ENCODE measurements around the gene CYGB.

Gene CYGB

DNA sequence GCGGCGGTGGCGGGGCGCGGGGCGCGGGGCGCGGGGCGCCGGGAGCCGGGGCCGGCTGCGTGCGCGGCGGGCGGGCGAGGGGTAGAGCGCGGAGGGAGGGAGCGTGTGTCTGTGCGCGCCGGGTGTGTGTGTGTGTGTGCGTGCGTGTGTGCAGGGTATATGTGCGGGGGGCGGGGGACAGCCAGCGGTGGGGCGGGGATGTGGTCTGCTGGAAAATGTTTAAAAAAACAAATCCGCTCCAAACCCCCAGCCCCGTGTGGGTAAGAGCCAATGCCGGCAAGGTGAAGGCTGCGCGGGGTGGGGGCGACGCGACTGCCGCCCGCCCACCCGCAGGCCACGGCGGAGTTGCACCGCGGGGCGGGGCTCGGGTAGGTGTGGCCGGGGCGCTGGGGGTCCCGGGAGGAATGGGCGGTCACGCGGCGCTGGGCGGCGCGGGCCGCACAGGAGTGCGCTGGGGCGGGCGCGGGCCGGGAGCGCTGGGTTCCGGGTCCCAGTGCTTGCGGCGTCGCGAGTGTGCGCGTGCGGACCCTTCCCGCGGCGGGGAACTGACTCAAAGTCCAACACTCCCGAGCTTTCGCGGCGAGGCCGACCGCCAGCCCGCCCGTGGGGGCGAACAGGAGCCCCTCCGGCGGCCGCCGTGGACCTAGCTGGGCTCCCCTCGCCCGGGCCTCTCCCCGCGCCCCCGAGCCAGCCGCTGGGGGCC is at the start of gene CYGB:
Gene CYGB (minus strand): TSS at position 132 of the 703 bp plus-strand sequence. CDS start 167 bp downstream, outside the sequence.
- no peak for DNase-seq

DNA sequence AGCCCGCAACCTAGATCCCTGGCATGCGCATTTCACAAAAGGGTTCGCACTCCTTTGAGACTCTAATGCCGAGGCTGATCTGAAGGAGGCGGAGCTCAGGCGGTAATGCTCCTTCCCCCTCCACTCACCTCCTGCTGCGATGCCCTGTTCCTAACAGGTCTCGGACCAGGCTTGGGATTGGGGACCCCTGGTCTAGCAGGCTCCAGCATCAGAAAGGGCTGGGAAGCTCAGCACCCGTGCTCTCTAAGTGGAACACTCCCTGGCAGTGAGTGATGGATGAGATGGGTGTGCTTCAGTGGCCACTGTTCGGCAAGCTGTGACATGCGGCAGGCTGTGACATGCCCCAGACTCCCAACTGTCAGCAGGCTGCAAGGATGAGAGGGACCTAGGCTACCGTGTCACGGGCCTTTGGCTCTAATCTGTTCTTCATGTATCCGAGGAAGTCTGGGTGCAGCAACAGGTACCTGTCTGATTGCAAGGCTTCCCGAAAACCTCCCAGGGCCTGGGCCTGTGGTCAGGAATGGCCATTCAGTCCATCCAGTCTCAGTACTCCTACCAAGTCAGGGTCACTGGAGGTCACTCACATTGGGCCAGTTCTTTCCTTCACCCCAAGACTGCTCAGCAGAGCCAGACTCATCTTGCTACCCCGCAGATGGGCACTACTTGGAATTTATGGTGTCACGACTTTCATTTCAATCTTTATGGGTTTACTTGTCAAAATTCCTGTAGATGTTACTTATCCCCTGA is 49.4 kb upstream of the CYGB start:
- no peak for DNase-seq

DNA sequence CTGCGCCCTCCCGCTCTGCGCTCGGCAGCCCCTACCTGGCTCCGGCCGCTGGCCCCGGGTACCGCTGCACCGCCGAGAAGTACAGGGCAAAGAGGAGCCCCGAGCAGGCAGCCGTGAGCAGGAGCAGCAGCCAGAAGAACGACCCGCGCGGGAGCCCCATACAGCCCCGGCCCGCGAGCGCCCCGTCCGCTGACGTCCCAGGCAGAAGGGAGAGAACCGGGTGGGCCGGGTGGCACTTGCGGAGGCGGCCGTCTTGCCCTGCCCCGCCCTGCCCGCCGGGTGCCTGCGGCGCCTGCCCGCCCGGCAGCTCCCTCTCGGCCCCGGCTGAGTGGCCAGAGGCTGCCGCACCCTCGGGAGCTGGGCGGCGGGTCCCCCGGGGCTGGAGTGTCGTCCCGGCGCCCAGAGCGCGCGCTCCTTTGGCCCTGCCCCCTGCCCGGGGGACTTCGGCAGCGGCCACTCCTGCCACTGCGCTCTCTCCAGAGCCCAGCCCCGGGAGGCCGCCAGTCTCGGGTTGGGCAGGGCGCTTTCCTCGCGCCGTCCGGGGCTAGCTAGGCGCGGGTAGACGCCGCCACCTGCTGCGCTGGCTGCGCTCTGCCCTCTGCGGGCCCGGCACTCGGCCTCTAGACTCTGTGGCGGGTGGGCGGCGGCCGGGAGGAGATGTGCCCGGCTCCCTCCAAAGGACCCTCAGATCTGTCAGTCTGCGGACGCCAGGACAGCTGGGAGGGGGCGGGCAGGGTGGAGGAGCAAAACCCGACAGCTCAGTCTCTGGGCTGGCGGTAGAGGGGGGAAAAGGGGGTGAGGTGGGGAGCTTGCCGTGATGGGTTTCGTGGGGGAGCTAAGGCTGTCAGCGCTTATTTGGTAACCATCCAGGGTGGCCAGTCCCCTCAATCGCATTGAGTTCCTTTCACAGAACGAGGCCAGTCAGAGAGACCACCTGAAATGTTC is 48.4 kb upstream of the CYGB start, which contains the start of gene ST6GALNAC2:
Gene ST6GALNAC2 (minus strand): TSS at position 212 of the 945 bp plus-strand sequence. CDS start 52 bp downstream, at position 160.
- DNase-seq: peak; percentile 71

DNA sequence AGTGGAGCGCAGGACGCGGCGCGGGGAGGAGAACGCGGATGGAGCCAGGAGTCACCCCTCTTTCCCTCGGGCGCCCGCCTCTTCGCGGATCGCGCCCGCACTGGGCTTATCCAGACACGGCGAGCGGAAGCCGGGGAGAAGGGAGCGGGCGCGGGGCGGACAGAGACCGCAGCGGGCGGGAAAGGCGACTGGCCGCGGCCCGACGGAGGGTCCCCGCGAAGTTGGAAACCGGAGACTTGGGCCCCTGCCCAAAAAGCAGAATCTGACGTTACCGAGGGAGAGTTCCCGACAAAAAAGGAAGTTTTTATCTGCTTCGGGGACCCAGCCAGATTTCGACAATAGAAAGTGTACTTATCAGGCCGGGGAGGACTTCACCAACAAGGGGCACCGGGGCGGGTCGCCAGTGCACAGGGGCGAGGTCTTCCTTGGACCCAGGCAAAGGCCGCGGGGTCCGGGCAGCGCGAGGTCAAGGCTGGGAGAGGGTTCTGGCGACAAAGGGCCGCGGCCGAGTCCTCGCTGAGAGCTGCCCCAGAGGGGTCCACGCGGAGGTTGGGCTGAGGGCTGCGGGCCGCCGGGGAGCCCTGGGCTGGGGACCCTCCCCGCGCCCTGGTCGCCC is 47.6 kb upstream of the CYGB start:
- peak; percentile 63 for DNase-seq

DNA sequence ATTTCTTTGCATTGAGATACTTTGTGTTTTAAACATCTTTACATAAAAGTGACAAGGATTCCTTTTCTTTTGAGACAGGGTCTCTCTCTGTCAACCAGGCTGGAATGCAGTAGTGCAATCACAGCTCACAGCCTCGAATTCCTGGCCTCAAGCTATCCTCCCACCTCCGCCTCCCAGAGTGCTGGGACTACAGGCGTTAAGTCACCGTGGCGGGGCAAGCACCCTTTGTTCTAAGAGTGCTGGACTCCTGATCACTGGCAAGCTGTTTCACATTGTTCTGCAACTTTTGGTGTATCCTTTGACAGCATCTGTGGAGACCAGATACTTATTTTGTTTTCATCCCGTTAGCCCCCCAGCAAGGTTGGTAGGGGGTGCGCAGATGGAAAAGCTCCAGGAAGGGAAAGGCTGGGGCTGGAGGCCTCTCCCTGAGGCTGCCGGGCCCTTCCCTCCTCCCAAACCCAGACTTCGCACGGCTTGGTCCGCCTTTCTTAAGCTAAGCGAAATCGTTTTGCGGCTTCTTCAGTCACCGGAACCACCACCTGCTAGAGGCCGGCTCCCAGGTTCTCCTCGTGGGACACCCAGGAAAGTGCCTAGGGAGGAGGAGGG is 47.0 kb upstream of the CYGB start:
- no peak for DNase-seq

DNA sequence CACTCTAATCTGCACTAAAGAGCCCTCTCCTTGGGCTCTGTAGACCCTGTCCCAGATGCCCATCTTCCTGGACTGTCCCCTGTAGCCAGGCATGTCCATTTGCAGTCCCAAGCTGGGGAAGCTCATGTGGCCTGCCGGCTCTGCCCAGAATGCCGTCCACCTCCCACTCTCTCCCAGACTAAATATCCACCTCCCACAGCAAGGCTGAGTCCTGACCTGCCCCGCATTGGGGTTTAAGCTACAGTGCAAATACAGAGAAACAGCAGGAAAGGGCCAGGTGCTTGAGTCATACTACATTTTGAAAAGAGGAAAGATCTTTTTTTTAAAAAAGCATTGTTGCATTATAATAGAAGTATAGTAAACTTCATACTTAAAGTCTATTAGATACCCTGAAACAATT is 45.2 kb upstream of the CYGB start:
- no peak for DNase-seq

DNA sequence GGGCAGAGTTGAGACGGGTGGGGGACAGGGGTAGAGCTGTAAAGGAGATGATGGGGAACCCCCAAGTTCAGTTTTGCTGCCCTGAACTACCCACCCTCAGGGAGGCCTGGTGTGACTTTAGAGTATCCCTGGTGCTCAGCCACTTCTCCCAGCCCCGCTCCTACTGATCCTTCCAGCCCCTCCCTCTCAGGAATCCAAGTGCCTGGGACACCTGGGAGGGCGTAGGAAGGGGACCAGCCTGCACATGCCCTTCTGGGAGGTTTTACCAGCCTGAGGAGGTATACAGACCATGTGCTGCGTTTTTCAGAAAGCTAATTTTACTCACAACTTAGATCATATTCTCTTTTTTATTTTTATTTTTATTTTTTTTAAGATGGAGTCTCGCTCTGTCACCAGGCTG is 44.0 kb upstream of the CYGB start:
- no peak for DNase-seq

DNA sequence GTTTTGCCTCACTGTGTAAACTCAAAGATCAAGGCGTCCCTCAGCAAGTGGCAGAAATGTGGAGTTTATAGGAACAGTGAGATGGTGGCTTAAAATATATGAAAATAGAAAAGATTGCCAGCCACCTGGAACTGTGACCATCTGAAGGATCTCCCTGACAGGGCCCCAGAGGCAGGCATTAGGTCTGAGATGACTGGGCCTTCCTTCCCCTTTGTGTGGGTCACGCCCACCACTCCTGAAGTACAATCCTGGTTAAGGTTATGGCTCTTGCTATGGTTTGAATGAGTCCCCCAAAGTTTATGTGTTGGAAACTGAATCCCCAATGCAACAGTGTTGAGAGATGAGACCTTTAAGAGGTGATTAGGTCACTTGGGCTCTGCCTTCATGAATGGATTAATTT is 41.8 kb upstream of the CYGB start:
- no peak for DNase-seq

DNA sequence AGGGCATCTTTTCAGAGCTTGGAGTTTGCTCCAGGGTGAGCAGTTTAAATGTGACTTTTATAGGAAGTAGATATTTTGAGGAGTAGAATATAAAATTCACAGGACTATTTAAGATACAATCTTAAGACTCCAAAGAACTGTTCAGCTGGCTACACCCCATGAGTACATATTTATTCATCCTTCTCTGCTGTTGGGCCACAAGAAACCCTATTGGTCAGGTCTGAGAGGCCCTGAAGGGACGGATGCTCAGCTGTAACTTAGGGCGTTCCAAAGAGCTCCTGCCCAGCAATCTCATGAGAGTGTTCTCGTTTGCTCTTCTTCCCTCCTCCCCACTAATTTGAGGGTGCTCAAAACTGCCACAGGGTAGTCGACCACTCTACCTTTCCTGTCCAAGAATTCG is 40.9 kb upstream of the CYGB start:
- no peak for DNase-seq

DNA sequence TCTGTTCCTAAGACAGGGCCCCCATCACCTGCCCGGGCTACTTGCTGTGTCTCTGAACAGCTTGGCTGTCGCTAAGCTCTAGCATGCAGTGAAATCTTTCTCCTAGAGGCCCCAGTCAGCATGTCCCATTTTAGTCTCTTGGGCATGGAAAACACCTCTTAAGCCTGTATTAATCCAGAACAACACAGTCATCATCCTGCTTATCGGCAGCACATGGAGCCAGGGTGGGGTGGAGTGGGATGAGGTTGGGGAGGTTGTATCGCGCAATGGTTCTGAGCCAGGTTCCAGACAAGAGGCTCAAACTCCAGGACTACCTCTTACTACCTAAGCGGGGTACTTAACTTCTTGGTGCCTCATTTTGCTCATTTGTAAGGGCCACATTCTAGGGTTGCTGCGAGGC is 40.4 kb upstream of the CYGB start:
- DNase-seq: no peak

DNA sequence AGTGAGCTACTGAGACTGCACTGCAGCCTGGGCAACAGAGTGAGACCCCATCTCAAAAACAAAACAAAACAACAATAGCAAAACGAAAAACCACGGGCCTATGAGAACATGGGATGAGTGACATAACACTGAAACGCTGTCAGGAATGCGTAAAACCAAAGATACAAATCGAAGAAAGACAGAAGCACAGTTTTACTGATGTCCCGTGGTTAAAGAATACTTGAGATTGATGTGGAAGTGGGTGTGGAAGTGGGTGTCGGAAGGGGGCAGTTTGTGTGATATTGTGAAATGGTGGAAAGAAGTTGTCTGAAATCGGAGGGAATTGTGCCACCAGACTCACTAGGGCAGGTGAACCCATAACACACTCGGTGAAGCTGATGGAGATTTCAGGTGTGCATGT is 38.7 kb upstream of the CYGB start:
- no peak for DNase-seq

DNA sequence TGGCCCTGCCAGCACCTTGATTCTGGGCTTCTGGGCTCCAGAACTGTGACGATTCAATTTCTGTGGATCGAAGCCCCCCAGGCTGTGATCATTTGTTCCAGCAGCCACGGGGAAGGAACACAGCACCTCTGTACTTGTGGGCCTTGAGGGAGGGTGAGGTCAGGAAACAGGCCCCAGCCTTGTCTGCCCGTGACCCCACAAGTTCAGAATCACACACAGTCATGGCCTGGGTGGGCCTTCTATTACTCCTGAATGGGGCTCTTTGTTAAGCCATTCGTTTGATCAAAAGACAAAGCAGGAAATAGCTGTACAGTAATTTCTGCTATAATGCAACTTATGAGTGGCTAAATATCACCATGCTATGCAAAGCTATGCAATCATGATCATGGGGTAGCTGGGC is 38.1 kb upstream of the CYGB start:
- no peak for DNase-seq

DNA sequence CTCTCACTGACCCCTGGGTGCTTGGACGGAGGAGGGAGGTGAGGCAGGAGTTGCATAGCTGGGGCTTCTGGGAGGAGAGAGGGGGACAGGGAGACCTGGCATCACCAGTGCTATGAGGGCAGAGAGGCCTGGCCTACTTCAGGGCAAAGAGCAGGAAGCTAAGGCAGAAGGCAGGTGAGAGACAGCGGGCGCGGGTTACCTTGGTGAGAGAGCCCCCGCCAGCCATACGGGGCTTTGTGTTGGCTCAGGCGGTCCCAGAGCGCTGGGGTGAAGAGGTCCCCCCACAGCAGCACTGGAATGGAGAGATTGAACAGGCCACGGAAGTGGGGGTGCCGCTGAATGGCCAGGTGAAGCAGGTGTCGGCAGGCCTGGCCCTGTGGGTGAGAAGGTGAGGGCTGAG is 36.7 kb upstream of the CYGB start:
- no peak for DNase-seq

DNA sequence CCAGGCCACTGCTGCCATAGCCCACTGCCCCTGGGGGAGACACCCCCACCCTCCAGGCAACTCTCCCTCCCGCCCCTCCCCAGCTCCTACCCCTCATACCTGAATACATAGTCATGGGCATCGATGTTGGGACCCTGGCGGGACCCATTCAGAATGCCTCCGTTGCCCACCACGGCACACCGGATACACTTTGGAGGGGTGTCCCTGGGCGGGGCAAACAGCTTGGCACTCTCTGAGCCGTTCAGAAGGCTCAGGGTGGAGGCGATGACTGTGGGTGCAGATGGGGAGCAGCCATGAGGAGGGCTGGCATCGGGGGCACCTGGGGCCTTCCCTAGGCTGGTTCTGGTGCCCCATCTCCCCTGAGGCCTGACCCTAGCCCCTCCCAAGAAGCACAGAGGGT is 35.6 kb upstream of the CYGB start:
- DNase-seq: no peak

DNA sequence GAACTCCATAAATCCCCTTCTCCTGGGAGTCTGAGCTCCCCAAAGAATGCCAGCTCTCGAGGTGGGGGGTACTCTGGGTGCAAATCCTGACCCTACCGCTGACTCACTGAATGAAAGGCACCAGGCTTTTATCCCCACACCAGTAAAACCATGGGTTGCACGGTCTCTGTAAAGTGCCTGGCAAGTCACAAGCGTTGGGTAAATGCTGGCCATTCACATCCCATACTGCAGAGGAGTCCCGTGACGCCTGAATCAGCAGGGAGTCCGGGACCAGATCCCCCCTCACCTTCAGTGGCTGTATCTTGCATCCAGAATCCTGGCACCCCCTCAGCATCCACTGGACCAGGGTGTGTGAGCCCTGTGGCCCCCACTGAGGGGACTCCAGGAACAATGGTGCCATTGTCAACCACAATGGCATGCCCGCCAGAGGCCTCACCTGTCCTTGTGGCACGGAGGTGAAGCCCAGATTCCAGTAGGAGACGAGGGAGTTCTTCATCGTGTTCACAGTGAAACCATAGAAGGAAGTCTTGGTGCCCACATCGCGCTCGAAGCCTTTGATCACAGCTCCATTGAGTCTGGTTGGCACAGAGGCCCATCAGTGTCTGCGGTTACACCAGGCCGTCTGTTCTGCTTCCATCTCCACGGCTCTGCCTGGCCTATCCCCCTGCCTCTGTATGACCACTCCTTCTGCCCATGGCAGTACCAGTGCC is 34.8 kb upstream of the CYGB start:
- DNase-seq: no peak

DNA sequence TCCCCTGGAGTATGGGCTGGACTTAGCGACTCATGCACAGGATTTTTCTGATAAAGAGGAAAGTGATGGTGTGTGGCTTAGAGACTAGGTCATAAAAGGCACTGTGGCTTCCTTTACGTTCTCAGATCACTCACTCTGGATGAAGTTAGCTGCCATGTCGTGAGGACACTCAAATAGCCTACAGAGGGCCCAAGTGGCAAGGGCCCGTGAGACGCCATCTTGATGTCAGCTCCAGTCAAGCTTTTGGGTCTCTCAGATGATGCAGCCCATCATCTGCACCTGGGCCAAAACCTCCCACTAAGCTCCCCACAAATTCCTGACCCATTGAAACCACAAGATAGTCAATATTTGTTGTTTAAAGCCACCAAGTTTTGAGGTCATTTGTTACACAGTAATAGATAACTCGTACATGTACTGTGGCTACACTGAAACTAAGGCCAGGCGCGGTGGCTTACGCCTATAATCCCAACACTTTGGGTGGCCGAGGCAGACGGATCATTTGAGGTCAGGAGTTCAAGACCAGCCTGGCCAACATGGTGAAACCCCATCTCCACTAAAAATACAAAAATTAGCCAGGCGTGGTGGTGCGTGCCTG is 33.5 kb upstream of the CYGB start:
- no peak for DNase-seq

DNA sequence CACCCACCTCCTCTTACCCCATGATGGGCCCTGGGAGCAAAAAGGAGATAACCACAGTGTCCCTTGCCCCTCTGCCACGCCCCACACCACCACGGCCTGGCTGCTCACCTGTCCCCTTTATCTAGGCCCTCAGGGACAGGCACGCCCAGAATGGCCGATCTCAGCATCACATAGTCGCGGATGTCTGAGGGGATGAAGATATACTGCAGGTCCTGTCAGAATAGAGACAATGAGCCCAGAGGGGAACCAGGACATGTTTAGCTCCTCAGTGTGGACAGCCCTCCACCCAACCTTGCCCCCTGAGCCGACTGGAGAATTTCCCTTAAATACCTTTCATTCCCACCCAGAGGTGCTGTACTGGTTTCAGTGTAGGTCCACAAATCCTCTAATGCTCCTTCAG is 32.9 kb upstream of the CYGB start:
- DNase-seq: no peak

DNA sequence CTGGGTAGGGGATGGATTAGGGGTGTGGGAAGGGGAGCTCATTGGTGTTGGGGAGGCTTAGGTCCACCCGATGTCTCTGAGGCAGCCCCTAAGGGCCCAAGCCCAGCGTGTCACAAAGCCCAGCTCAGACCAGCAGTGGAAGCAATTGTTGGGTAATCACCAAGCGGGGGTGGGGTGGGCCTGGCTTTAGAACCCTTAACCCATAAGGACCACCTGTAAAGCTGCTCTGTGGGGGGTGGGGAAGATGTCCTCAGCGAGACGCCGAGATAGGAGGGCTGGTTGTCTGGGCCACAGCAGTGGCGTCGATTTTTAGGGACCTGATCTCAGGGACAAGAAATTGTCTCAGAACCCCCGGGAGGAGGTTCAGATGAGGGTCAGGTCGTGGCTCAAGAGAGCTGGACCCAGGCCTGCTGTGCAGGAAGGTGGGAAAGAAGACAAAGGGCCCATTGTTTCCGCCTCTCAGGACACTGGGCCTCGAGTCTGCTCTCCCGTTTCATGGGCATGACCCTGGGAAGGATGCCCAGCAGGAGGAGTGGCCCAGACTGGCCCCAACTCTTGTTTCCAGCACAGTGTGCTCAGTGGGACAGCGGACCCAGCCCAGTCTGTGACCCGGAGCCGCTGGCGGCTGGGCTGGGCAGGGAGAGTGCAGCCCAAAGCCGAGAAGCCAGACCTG is 32.2 kb upstream of the CYGB start:
- no peak for DNase-seq

DNA sequence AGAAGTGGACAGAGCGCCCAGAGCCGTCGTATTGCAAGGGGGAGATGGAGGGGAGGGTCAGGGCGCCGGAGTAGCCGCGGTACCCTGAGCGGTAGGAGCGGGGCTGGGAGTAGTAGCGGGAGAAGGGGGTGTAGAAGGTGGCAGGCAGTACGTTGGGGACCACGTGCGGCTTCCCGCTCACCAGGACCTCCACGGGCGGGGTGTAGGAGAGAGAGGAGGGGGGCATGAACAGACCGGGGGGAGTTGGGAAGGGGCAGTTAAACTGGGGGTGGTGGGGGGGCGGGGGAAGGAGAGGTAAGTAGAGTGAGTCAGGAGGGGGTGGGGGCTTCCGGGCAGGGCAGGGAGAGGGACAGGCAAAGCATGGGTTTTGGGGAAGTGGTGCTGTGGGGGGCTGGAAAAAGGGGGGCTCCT is 31.3 kb upstream of the CYGB start:
- DNase-seq: no peak

DNA sequence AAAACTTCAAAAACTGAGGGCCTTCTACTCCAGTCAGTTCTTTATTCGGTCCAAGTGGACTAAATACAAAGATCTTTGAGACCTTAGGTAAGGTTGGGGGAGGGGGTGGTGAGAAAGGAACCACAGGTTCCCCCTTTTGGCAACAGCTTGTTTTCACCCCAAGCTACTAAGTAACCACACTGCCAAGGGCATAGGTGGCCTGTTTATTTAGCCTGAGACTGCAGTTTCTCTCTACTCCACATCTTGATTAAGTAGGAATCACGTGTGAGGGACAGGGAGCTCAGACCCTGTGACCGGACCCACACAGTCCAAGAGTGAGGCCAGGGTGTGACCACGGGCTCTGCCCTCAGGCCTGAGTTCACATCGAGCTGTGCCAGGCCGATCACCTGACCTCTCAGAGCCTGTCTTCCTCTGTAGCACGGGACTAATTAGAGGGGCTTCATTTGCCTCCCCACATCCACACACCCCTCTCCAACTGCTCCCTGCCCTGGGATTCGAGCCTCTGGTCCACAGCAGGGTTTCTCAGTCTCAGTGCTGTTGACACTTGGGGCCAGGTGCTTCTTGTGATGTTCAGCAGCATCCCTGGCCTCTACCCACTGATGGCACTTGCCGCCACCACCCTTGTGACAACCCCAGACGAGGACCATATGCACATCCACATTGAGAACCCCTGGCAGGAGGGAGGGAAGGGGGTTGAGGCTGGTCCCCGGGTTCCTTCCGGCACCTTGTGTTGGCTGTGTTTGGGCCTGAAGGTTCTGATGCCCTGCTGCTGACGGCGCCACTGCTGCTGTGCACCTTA is 30.3 kb upstream of the CYGB start:
- peak; percentile 64 for DNase-seq
